Neural cell (in vitro differentiated cells): ENCODE data around the gene BNIP3. TPM values are rescaled to one million over a fixed set of nuclear protein-coding genes. Genes with fewer than 3 reads are reported as not detected.
"Not testable (repeated sequence)": the region's sequence is repeated elsewhere in the genome, so short reads cannot be mapped to it uniquely, and the experiment has no call there.

Experiments used
- H2AFZ ChIP-seq: fragments of 200-600, 300-800 bp; sonication (generic), shearing (Covaris generic); 2 replicates; pipeline ENCODE4 v1.6.0; 2014; ENCODE audit warnings: low read depth, mild to moderate bottlenecking, antibody characterized with exemption, low read length, moderate library complexity
- H3F3A ChIP-seq: fragments of 200-600 bp; shearing (Covaris generic); 2 replicates; pipeline ENCODE4 v1.6.1; 2016; ENCODE audit warnings: mild to moderate bottlenecking, moderate library complexity, mixed read lengths, antibody characterized with exemption, low read length; ENCODE audit not compliant: insufficient read depth, poor library complexity, severe bottlenecking
- H3K27ac ChIP-seq: fragments of 200-600, 300-800 bp; sonication (generic), shearing (Covaris generic); 2 replicates; pipeline ENCODE4 v1.5.1; 2014; ENCODE audit warnings: mild to moderate bottlenecking, low read length, moderate library complexity
- H3K27me3 ChIP-seq: fragments of 300-800, 200-600 bp; sonication (generic), shearing (Covaris generic); 2 replicates; pipeline ENCODE4 v1.6.0; 2014; ENCODE audit warnings: mild to moderate bottlenecking, low read depth, low read length, moderate library complexity; ENCODE audit not compliant: insufficient read depth
- H3K36me3 ChIP-seq: fragments of 300-800, 200-600 bp; sonication (generic), shearing (Covaris generic); 2 replicates; pipeline ENCODE4 v1.5.1; 2014; ENCODE audit warnings: mild to moderate bottlenecking, antibody characterized with exemption, low read length, moderate library complexity; ENCODE audit not compliant: insufficient read depth
- H3K4me2 ChIP-seq: fragments of 300-800, 200-600 bp; sonication (generic), shearing (Covaris generic); 2 replicates; pipeline ENCODE4 v1.6.0; 2014; ENCODE audit warnings: mild to moderate bottlenecking, low read length
- H3K4me3 ChIP-seq: fragments of 300-800, 200-600 bp; sonication (generic), shearing (Covaris generic); 2 replicates; pipeline ENCODE4 v1.5.1; 2014; ENCODE audit warnings: mild to moderate bottlenecking, low read length, moderate library complexity
- H3K79me2 ChIP-seq: fragments of 200-600 bp; shearing (Covaris generic); replicated peaks from 2 replicates; pipeline ENCODE4 v1.6.0; 2014; ENCODE audit warnings: mild to moderate bottlenecking, low read length, moderate library complexity; ENCODE audit not compliant: insufficient read depth
- H3K9ac ChIP-seq: fragments of 300-800, 200-600 bp; sonication (generic), shearing (Covaris generic); 2 replicates; pipeline ENCODE4 v1.6.1; 2016; ENCODE audit warnings: mild to moderate bottlenecking, low read length, mixed read lengths
- H3K9me2 ChIP-seq: fragments of 200-600 bp; shearing (Covaris generic); 2 replicates; pipeline ENCODE4 v1.6.1; 2016; ENCODE audit warnings: mild to moderate bottlenecking, low read length, mixed read lengths; ENCODE audit not compliant: insufficient read depth
- H3K9me3 ChIP-seq: fragments of 200-600, 300-800 bp; sonication (generic), shearing (Covaris generic); 2 replicates; pipeline ENCODE4 v1.6.1; 2016; ENCODE audit warnings: mild to moderate bottlenecking, mixed run types, low read length, moderate library complexity, mixed read lengths
- H4K20me1 ChIP-seq: fragments of 200-600 bp; shearing (Covaris generic); 2 replicates; pipeline ENCODE4 v1.6.1; 2016; ENCODE audit warnings: mild to moderate bottlenecking, mixed run types; ENCODE audit not compliant: insufficient read depth
- EP300 ChIP-seq: fragments of 450-650 bp; conservative IDR thresholded peaks from 2 replicates; pipeline ENCODE4 v1.6.1; 2014; ENCODE audit warnings: antibody characterized with exemption, mild to moderate bottlenecking, moderate library complexity; ENCODE audit not compliant: poor library complexity, severe bottlenecking
- EZH2 ChIP-seq: fragments of 200-600, 300-800 bp; shearing (Covaris generic), sonication (generic); IDR thresholded peaks from 2 replicates; pipeline ENCODE4 v1.6.1; 2014; ENCODE audit warnings: antibody characterized with exemption, low read length, borderline replicate concordance, mild to moderate bottlenecking; ENCODE audit not compliant: insufficient read depth, poor library complexity, severe bottlenecking
- MXI1 ChIP-seq: fragments of 450-650 bp; conservative IDR thresholded peaks from 2 replicates; pipeline ENCODE4 v1.6.1; 2014; ENCODE audit warnings: antibody characterized with exemption, mild to moderate bottlenecking; ENCODE audit not compliant: poor library complexity, severe bottlenecking
- POLR2AphosphoS5 ChIP-seq: IDR thresholded peaks from 2 replicates; pipeline ENCODE4 v1.6.1; 2012
- RAD21 ChIP-seq: fragments of 450-650 bp; conservative IDR thresholded peaks from 2 replicates; pipeline ENCODE4 v1.6.1; 2014; ENCODE audit warnings: antibody characterized with exemption, mild to moderate bottlenecking, moderate library complexity
- SMC3 ChIP-seq: fragments of 450-650 bp; conservative IDR thresholded peaks from 2 replicates; pipeline ENCODE4 v1.6.1; 2014; ENCODE audit warnings: antibody characterized with exemption, mild to moderate bottlenecking, moderate library complexity; ENCODE audit not compliant: poor library complexity
- TAF1 ChIP-seq: IDR thresholded peaks from 2 replicates; pipeline ENCODE4 v1.6.1; 2012; ENCODE audit warnings: low read depth
- polyA plus RNA-seq: library from polyadenylated mRNA; depleted of rRNA; stranded (reverse); fragments of >200 nt; gene quantifications from 2 replicates; pipeline ENCODE4 v1.2.3, GENCODE V29; 2014
- TF ChIP-seq, protein P1 (sequence below): IDR thresholded peaks from 2 replicates; pipeline ENCODE4 v1.6.1; 2012; ENCODE audit warnings: borderline replicate concordance
- TF ChIP-seq, protein P2 (sequence below): fragments of 450-650 bp; IDR thresholded peaks from 2 replicates; pipeline ENCODE4 v1.5.1; 2014; ENCODE audit warnings: antibody characterized with exemption, mild to moderate bottlenecking, moderate library complexity; ENCODE audit not compliant: poor library complexity, severe bottlenecking

Gene BNIP3
- polyA plus RNA-seq, 1 donor from 2014 or later, result 77.1 TPM

DNA sequence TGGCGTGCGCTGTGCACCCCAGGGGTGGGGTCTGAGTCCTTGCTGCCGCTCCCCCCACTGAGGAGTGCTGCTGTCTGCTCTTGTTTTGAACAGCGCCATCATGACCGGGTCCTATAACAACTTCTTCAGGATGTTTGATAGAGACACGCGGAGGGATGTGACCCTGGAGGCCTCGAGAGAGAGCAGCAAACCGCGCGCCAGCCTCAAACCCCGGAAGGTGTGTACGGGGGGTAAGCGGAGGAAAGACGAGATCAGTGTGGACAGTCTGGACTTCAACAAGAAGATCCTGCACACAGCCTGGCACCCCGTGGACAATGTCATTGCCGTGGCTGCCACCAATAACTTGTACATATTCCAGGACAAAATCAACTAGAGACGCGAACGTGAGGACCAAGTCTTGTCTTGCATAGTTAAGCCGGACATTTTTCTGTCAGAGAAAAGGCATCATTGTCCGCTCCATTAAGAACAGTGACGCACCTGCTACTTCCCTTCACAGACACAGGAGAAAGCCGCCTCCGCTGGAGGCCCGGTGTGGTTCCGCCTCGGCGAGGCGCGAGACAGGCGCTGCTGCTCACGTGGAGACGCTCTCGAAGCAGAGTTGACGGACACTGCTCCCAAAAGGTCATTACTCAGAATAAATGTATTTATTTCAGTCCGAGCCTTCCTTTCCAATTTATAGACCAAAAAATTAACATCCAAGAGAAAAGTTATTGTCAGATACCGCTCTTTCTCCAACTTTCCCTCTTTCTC is 26.0 kb downstream of the BNIP3 start:
- Histone ChIP-seq H3K9ac (no peak overlapping the region), H3K9me2 (no peaks in the 10 kb centered on the region), H3K79me2 (no peaks in the 10 kb centered on the region), H3K27me3 (no peaks in the 10 kb centered on the region), H3K4me2 (no peak overlapping the region), H3K27ac (no peak overlapping the region), H3F3A (no peaks in the 10 kb centered on the region), H2AFZ (no peak overlapping the region), H3K4me3 (no peak overlapping the region), H3K36me3 (no peaks in the 10 kb centered on the region), H3K9me3 (no peaks in the 10 kb centered on the region), H4K20me1 (no peaks in the 10 kb centered on the region)
- TF ChIP-seq, protein P1, sequence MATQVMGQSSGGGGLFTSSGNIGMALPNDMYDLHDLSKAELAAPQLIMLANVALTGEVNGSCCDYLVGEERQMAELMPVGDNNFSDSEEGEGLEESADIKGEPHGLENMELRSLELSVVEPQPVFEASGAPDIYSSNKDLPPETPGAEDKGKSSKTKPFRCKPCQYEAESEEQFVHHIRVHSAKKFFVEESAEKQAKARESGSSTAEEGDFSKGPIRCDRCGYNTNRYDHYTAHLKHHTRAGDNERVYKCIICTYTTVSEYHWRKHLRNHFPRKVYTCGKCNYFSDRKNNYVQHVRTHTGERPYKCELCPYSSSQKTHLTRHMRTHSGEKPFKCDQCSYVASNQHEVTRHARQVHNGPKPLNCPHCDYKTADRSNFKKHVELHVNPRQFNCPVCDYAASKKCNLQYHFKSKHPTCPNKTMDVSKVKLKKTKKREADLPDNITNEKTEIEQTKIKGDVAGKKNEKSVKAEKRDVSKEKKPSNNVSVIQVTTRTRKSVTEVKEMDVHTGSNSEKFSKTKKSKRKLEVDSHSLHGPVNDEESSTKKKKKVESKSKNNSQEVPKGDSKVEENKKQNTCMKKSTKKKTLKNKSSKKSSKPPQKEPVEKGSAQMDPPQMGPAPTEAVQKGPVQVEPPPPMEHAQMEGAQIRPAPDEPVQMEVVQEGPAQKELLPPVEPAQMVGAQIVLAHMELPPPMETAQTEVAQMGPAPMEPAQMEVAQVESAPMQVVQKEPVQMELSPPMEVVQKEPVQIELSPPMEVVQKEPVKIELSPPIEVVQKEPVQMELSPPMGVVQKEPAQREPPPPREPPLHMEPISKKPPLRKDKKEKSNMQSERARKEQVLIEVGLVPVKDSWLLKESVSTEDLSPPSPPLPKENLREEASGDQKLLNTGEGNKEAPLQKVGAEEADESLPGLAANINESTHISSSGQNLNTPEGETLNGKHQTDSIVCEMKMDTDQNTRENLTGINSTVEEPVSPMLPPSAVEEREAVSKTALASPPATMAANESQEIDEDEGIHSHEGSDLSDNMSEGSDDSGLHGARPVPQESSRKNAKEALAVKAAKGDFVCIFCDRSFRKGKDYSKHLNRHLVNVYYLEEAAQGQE, result no peak
- TF ChIP-seq SMC3, result no peak
- no peak for TF ChIP-seq POLR2AphosphoS5
- no peak for TF ChIP-seq TAF1
- no peak for TF ChIP-seq EP300
- no peak for TF ChIP-seq EZH2
- TF ChIP-seq, protein P2, sequence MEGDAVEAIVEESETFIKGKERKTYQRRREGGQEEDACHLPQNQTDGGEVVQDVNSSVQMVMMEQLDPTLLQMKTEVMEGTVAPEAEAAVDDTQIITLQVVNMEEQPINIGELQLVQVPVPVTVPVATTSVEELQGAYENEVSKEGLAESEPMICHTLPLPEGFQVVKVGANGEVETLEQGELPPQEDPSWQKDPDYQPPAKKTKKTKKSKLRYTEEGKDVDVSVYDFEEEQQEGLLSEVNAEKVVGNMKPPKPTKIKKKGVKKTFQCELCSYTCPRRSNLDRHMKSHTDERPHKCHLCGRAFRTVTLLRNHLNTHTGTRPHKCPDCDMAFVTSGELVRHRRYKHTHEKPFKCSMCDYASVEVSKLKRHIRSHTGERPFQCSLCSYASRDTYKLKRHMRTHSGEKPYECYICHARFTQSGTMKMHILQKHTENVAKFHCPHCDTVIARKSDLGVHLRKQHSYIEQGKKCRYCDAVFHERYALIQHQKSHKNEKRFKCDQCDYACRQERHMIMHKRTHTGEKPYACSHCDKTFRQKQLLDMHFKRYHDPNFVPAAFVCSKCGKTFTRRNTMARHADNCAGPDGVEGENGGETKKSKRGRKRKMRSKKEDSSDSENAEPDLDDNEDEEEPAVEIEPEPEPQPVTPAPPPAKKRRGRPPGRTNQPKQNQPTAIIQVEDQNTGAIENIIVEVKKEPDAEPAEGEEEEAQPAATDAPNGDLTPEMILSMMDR, result no peak
- TF ChIP-seq MXI1, result no peak
- TF ChIP-seq RAD21, result no peak

DNA sequence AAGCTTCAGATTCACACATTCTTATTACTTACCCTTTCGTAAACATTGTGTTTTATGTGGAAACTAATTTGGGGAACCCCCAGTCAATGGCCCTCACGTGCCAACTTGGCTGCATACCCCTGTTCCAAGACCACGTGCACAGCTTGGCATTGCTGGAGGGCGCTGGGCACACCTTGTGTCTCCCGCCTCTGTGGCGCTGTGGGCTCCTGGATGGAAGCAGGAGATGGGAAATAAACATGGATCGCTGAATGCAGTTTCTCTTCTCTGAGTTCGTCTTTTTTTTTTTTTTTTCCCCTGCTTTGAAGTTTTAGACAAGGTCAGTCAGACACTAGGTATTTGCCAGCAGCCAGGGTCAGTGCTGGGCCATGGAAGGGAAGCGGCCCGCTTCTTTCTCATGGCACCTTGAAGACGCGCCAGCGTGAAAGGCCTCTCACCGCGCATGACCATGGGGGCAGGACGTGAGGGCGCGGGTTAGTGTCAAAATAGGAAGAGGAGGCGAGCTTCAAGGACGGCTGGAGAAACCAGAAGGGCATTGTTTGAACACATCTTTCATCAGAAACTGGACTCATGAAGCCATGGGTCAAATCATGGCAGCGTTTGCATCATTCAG is 27.3 kb downstream of the BNIP3 start:
- Histone ChIP-seq H3K79me2 (no peaks in the 10 kb centered on the region), H3K9ac (no peak overlapping the region), H3K27ac (no peak overlapping the region), H3F3A (no peaks in the 10 kb centered on the region), H3K9me3 (no peaks in the 10 kb centered on the region), H3K27me3 (no peaks in the 10 kb centered on the region), H3K9me2 (no peaks in the 10 kb centered on the region), H3K4me2 (no peak overlapping the region), H3K36me3 (peaks cover 7% of the 10 kb centered on the region), H4K20me1 (no peaks in the 10 kb centered on the region), H3K4me3 (no peak overlapping the region), H2AFZ (no peak overlapping the region)
- TF ChIP-seq MXI1, result no peak
- TF ChIP-seq RAD21, result no peak
- TF ChIP-seq TAF1, result no peak
- TF ChIP-seq SMC3, result no peak
- TF ChIP-seq, protein P2, result no peak
- no peak for TF ChIP-seq EZH2
- no peak for TF ChIP-seq EP300
- no peak for TF ChIP-seq POLR2AphosphoS5
- TF ChIP-seq, protein P1, result no peak

DNA sequence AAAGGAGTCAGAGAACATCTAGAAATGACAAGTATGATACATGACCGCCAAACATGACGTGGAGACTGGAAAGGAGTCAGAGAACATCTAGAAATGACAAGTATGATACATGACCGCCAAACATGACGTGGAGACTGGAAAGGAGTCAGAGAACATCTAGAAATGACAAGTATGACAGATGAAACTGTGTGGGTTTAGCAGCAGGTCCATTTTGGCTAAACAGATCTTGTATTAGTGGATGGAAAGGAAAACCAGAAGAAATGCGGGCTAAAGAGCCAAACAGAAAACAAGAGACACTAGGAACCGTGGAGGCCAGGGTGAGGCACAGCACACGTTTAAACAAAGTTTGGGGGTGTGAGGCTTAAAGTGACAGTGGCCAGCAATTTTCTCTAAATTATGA is 31.8 kb downstream of the BNIP3 start:
- H3K9me2 ChIP-seq, H2AFZ ChIP-seq, H3K4me3 ChIP-seq, H4K20me1 ChIP-seq, H3K4me2 ChIP-seq, H3F3A ChIP-seq, H3K27ac ChIP-seq, H3K79me2 ChIP-seq, H3K27me3 ChIP-seq, H3K9me3 ChIP-seq, H3K9ac ChIP-seq: not testable (repeated sequence)
- peaks cover 19% of the 10 kb centered on the region for H3K36me3 ChIP-seq
